NAMALWA (cell line): Measurements from ENCODE around the gene RAB40C.

Source experiments
- DNase-seq: peaks from one replicate; pipeline ENCODE4 v3.0.0-alpha.2; 2015; ENCODE audit warnings: low spot score

The RAB40C gene

GRCh38 chr16:631808-632358 lies 42.0 kb downstream of the RAB40C start:
- no peak for DNase-seq

- no peak for DNase-seq
Measured at GRCh38 chr16:632486-633335, 42.8 kb downstream of the RAB40C start.

GRCh38 chr16:633336-634050 lies 43.6 kb downstream of the RAB40C start:
- no peak for DNase-seq

- DNase-seq: no peak
Measured at GRCh38 chr16:634051-634670, 44.3 kb downstream of the RAB40C start.

GRCh38 chr16:634996-635395 lies 45.1 kb downstream of the RAB40C start:
- no peak for DNase-seq

GRCh38 chr16:635573-636205 lies 45.8 kb downstream of the RAB40C start:
- no peak for DNase-seq

GRCh38 chr16:636206-637080 lies 46.6 kb downstream of the RAB40C start, which contains the start of gene METTL26:
TSS of gene METTL26 (minus strand) at chr16:636305. CDS start at chr16:636290, 15 bp downstream.
- DNase-seq: peak; percentile 95

- DNase-seq: no peak
Measured at GRCh38 chr16:637081-638018, 47.5 kb downstream of the RAB40C start.

GRCh38 chr16:638034-638543 lies 48.2 kb downstream of the RAB40C start:
- DNase-seq: no peak

- DNase-seq: no peak
Measured at GRCh38 chr16:638836-639235, 49.0 kb downstream of the RAB40C start.

GRCh38 chr16:640614-641013 lies 50.7 kb downstream of the RAB40C start:
- DNase-seq: no peak

GRCh38 chr16:641326-642188 lies 51.7 kb downstream of the RAB40C start, which contains the start of gene MCRIP2:
TSS of gene MCRIP2 (plus strand) at chr16:641828. CDS start at chr16:641992, 164 bp downstream.
- peak; percentile 72 for DNase-seq

- peak; percentile 42 for DNase-seq
Measured at GRCh38 chr16:642189-643049, 52.6 kb downstream of the RAB40C start.

GRCh38 chr16:643050-643368 lies 53.1 kb downstream of the RAB40C start:
- DNase-seq: no peak

- DNase-seq: no peak
Measured at GRCh38 chr16:644556-644955, 54.7 kb downstream of the RAB40C start.

GRCh38 chr16:645852-646678 lies 56.2 kb downstream of the RAB40C start:
- DNase-seq: no peak

GRCh38 chr16:646679-647172 lies 56.9 kb downstream of the RAB40C start:
- no peak for DNase-seq
